Breast epithelium (tissue), 3 donors: ENCODE data around the gene CPLANE2.

Source experiments
- POLR2A ChIP-seq: fragments of 450-650 bp; IDR thresholded peaks from one replicate; pipeline ENCODE4 v1.6.1; 2016; ENCODE audit warnings: antibody characterized with exemption, mild to moderate bottlenecking, moderate library complexity
- POLR2AphosphoS5 ChIP-seq, 3 donors: sonication (generic); formaldehyde crosslinking; IDR thresholded peaks; one replicate each; pipeline ENCODE4 v1.6.1; 2017; ENCODE audit warnings: antibody characterized with exemption in 3 of 3
- TF ChIP-seq, protein P1 (sequence below), 3 donors: fragments of 450-650 bp; IDR thresholded peaks; one replicate each; pipeline ENCODE4 v1.5.1; 2016 to 2017; ENCODE audit warnings: antibody characterized with exemption in 3 of 3, mild to moderate bottlenecking in 3 of 3, moderate library complexity in 3 of 3

DNA sequence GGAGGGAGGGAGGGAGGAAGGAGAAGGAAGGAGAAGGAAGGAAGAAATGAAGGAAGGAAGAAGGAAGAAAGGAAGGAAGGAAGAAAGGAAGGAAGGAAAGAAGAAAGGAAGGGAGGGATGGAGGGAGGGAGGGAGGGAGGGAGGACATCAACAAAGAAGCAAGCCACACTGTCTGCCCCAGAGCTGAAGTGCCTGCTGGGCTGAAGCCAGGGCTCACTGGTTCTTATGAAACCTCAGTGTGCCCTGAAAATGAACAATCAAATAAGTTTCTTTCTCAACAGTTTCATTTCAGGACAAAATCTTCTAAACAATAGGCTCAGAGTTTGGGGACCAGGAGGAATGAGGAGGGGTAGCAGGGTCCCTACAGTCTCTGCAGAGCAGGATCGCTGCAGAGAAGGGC, 45.7 kb downstream of the CPLANE2 start:
- TF ChIP-seq, protein P1, sequence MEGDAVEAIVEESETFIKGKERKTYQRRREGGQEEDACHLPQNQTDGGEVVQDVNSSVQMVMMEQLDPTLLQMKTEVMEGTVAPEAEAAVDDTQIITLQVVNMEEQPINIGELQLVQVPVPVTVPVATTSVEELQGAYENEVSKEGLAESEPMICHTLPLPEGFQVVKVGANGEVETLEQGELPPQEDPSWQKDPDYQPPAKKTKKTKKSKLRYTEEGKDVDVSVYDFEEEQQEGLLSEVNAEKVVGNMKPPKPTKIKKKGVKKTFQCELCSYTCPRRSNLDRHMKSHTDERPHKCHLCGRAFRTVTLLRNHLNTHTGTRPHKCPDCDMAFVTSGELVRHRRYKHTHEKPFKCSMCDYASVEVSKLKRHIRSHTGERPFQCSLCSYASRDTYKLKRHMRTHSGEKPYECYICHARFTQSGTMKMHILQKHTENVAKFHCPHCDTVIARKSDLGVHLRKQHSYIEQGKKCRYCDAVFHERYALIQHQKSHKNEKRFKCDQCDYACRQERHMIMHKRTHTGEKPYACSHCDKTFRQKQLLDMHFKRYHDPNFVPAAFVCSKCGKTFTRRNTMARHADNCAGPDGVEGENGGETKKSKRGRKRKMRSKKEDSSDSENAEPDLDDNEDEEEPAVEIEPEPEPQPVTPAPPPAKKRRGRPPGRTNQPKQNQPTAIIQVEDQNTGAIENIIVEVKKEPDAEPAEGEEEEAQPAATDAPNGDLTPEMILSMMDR (IDR thresholded peaks at IDR 0.05) = no peak
- TF ChIP-seq POLR2AphosphoS5 (IDR thresholded peaks at IDR 0.05) (no peak), POLR2A (no peak)
